GM12873 (cell line): ENCODE data around the gene COMMD2.

ENCODE experiments used
- CTCF ChIP-seq: IDR thresholded peaks from 2 replicates; pipeline ENCODE4 v1.5.1; 2012; ENCODE audit warnings: low read depth, mild to moderate bottlenecking, moderate library complexity, low read length, control low read depth; ENCODE audit not compliant: insufficient read depth; ENCODE audit errors: missing control alignments

The COMMD2 gene

GRCh38 chr3:149790268-149790667 is 38.0 kb upstream of the COMMD2 start:
- no peak for TF ChIP-seq CTCF

- no peak for TF ChIP-seq CTCF
These were observed 31.9 kb upstream of the COMMD2 start for GRCh38 chr3:149784064-149784704.

GRCh38 chr3:149783576-149783975 is 31.3 kb upstream of the COMMD2 start:
- no peak for TF ChIP-seq CTCF

- no peak for TF ChIP-seq CTCF
These were observed 29.5 kb upstream of the COMMD2 start for GRCh38 chr3:149781741-149782140.

- TF ChIP-seq CTCF = no peak
These were observed 28.9 kb upstream of the COMMD2 start for GRCh38 chr3:149781211-149781610.

- TF ChIP-seq CTCF = no peak
These were observed 25.3 kb upstream of the COMMD2 start for GRCh38 chr3:149777414-149778214.

- TF ChIP-seq CTCF = no peak
These were observed 23.9 kb upstream of the COMMD2 start for GRCh38 chr3:149776170-149776569.
